Measurements from ENCODE around the gene DNAJC24. TPM values are rescaled to one million over a fixed set of nuclear protein-coding genes. Genes with fewer than 3 reads are reported as not detected.

DNAJC24 gene
- total RNA-seq, 1 donor from 2014 or later = 16.4 TPM

- H3K36me3 Mint-ChIP-seq (ENCODE audit: unreplicated experiment) = peaks cover 6% of the 10 kb centered on the region
- DNase-seq (ENCODE audit: extremely low spot score, unreplicated experiment) = no peak
- no peak for TF ChIP-seq CTCF (IDR thresholded peaks at IDR 0.05)
These were observed 76.0 kb downstream of the DNAJC24 start for GRCh38 chr11:31445621-31446020.

GRCh38 chr11:31449040-31449439 is 79.4 kb downstream of the DNAJC24 start:
- H3K4me3 Mint-ChIP-seq (ENCODE audit: unreplicated experiment) = no peak overlapping the region
- H3K27me3 Mint-ChIP-seq (ENCODE audit: unreplicated experiment) = no peaks in the 10 kb centered on the region
- no peak for TF ChIP-seq CTCF (IDR thresholded peaks at IDR 0.05)
- H3K36me3 Mint-ChIP-seq (ENCODE audit: unreplicated experiment) = peaks cover 10% of the 10 kb centered on the region
- H3K27ac Mint-ChIP-seq (ENCODE audit: unreplicated experiment) = no peak overlapping the region
- DNase-seq (ENCODE audit: extremely low spot score, unreplicated experiment) = no peak
- no peaks in the 10 kb centered on the region for H3K4me1 Mint-ChIP-seq (ENCODE audit: unreplicated experiment)
- H3K9me3 Mint-ChIP-seq (ENCODE audit: unreplicated experiment) = no peaks in the 10 kb centered on the region

More at GRCh38 chr11:31445621-31446020, 76.0 kb downstream of the DNAJC24 start:
- H3K27me3 Mint-ChIP-seq (ENCODE audit: unreplicated experiment) = no peaks in the 10 kb centered on the region
- no peaks in the 10 kb centered on the region for H3K9me3 Mint-ChIP-seq (ENCODE audit: unreplicated experiment)
- H3K27ac Mint-ChIP-seq (ENCODE audit: unreplicated experiment) = no peak overlapping the region
- no peaks in the 10 kb centered on the region for H3K4me1 Mint-ChIP-seq (ENCODE audit: unreplicated experiment)
- H3K4me3 Mint-ChIP-seq (ENCODE audit: unreplicated experiment) = no peak overlapping the region

GRCh38 chr11:31450841-31451240 is 81.2 kb downstream of the DNAJC24 start:
- Mint-ChIP-seq H3K27me3 (ENCODE audit: unreplicated experiment) (no peaks in the 10 kb centered on the region), H3K4me3 (ENCODE audit: unreplicated experiment) (no peak overlapping the region), H3K4me1 (ENCODE audit: unreplicated experiment) (no peaks in the 10 kb centered on the region), H3K27ac (ENCODE audit: unreplicated experiment) (no peak overlapping the region), H3K9me3 (ENCODE audit: unreplicated experiment) (no peaks in the 10 kb centered on the region), H3K36me3 (ENCODE audit: unreplicated experiment) (peaks cover 13% of the 10 kb centered on the region)
- no peak for TF ChIP-seq CTCF (IDR thresholded peaks at IDR 0.05)
- DNase-seq (ENCODE audit: extremely low spot score, unreplicated experiment) = no peak

- Mint-ChIP-seq H3K27ac (ENCODE audit: unreplicated experiment) (no peak overlapping the region), H3K9me3 (ENCODE audit: unreplicated experiment) (no peaks in the 10 kb centered on the region), H3K36me3 (ENCODE audit: unreplicated experiment) (peaks cover 13% of the 10 kb centered on the region), H3K27me3 (ENCODE audit: unreplicated experiment) (no peaks in the 10 kb centered on the region), H3K4me3 (ENCODE audit: unreplicated experiment) (no peak overlapping the region), H3K4me1 (ENCODE audit: unreplicated experiment) (no peaks in the 10 kb centered on the region)
- no peak for TF ChIP-seq CTCF (IDR thresholded peaks at IDR 0.05)
- no peak for DNase-seq (ENCODE audit: extremely low spot score, unreplicated experiment)
These were observed 85.5 kb downstream of the DNAJC24 start for GRCh38 chr11:31455177-31455576.

- Mint-ChIP-seq H3K9me3 (ENCODE audit: unreplicated experiment) (peaks cover 28% of the 10 kb centered on the region), H3K4me1 (ENCODE audit: unreplicated experiment) (no peaks in the 10 kb centered on the region), H3K27me3 (ENCODE audit: unreplicated experiment) (no peaks in the 10 kb centered on the region), H3K4me3 (ENCODE audit: unreplicated experiment) (no peak overlapping the region), H3K27ac (ENCODE audit: unreplicated experiment) (no peak overlapping the region), H3K36me3 (ENCODE audit: unreplicated experiment) (peaks cover 34% of the 10 kb centered on the region)
- DNase-seq (ENCODE audit: extremely low spot score, unreplicated experiment) = no peak
- TF ChIP-seq CTCF (IDR thresholded peaks at IDR 0.05) = no peak
These were observed 94.8 kb downstream of the DNAJC24 start for GRCh38 chr11:31464436-31464835.

Measured in osteocyte (in vitro differentiated cells).